Measurements from ENCODE around the gene GOSR1.
"Not testable (repeated sequence)": the region's sequence is repeated elsewhere in the genome, so short reads cannot be mapped to it uniquely, and the experiment has no call there.

Gene GOSR1

DNA sequence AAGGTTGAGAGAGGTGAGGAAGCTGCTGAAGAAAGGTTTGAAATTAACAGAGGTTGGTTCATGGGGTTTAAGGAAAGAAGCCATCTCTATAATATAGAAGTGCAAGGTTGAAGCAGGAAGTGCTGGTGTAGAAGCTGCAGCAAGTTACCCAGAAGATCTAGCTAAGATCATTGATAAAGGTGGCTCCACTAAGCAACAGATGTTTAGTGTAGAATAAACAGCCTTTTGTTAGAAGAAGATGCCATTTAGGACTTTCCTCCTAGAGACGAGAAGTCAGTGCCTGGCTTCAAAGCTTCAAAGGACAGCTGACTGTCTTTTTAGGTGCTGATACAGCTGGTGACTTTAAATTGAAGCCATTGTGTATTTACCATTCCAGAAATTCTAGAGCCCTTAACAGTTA is 29.3 kb downstream of the GOSR1 start:
- no peak for DNase-seq

DNA sequence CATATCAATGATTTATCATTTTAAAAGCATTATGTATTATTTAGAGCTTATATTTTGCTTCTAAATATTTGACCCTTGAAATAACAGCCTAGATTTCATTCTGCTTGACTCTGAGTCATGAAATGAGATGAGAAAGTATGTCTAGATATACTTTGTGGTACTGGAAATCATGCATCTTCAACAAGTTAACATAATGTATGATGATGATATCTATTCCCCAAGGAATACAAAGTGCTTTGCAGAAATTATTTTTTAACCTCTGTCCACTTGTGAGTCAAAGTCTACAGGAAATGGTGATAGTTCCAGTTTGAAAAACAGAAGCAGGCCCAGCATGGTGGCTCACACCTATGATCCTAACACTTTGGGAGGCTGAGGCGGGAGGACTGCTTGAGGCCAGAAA is 36.1 kb downstream of the GOSR1 start:
- no peak for DNase-seq

DNA sequence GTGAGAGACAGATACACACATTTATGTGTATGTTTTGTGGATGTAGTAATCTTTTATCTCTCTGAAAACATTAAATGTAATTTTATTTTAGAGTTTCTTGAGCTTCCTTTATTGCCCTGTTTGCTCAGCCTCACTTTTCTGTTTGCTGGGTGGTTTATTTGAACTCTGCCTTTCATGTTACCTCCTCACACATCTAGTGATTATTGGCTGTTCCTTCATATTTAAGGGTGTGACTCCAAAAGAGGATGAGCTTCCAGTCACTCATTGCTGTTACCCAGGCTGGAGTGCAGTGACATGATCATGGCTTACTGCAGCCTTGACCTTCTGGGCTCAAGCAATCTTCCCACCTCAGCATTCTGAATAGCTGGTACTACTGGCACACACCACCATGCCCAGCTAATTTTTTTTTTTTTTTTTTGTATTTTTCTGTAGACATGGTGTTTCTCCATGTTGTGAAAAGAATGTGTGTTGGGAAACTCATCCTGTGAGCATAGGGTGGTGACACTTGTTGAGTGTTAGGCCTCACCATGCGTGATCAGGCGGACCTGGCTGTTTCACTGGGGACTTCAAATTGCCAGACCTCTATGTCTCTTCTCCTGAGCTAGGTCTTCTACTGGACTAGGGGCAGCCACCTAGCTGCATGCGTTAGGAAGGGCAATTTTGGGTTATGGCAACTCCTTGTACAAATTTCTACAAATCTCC is 37.8 kb downstream of the GOSR1 start:
- no peak for DNase-seq

DNA sequence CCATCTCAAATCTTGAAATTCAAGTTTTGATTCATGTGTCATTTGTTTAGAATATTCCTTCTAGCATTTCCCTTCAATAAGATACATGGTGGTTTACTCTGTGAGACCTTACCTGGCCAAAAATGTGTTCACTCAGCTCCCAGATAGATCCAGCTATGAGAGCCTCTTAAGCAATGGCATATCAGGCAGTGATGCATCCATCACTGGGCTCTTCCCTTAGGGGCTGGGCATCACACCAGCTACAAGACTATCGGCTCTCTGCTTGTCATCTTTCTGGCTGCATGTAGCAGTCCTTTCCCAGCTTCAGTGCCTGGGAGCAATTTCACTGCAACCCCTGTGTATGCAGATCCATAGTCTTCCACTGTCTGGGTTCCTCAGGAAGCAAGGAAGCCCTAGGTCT is 40.6 kb downstream of the GOSR1 start:
- DNase-seq = no peak

DNA sequence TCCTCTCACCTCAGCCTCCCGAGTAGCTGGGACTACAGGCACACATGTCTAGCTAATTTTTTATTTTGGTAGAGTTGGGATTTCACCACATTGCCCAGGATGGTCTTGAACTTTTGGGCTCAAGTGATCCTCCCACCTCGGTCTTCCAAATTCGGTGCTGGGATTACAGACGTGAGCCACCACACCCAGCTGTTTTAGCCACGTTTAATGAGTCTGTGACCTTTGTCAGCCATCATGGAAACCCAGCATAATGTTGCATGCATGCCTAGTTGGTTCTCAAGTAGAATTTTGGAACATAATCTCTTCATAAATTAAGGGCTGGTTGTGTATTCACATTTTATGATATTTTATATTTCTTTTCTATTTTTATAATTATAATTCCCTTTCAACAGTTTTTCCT is 42.0 kb downstream of the GOSR1 start:
- no peak for DNase-seq

DNA sequence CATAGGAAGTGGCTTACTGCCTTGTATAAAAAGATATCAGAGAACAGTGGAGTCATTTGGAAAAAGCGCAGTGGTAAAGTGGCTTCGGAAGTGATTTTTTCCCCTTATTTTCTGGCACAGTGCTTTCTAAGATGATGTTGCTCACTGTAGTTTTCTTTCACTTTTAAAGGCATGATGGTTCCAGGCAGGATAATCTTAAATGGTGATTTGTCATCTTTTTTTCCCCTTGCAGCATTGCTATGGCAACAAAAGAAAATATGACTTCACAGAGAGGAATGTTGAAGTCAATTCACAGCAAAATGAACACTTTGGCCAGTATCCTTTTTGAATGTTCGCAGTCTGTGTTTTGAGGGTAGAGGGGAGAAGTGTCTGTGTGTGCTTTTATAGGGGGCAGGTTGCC is 42.5 kb downstream of the GOSR1 start:
- DNase-seq = no peak

DNA sequence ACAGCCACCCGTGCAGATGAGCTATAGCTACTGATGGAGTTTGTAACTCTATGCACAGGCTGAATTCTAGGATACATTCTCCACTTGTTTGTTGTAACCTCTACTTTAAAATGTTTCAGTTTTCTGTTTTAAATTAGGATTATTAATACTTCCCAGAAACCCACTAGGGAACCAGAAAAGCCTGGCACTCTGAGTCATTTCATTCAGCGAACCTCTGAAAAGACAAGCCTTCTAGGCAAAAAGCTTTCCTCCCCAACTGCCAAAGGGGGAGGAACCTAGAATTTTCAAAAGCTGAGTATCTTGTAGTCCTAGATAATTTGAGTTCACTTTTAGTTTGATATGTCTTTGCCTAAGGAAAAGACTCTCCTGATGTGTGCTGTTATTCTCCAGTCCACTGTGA is 43.2 kb downstream of the GOSR1 start:
- DNase-seq = no peak

DNA sequence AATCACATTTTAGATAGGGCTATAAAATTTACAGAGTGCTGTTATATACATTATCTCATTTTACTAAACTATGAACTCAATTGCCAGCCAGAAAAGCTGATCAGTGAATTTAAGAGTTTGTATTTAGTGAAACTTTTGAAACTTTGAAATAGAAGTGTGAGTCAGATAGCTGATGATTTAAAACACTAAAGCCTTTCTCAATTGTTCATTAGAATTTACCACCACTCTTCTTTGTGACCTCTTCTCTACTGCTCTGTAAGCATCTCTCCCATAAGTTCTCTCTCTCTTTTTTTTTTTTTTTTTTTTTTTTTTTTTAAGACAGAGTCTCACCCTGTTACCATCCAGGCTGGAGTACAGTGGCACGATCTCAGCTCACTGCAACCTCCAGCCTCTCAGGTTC is 43.7 kb downstream of the GOSR1 start:
- DNase-seq = no peak

DNA sequence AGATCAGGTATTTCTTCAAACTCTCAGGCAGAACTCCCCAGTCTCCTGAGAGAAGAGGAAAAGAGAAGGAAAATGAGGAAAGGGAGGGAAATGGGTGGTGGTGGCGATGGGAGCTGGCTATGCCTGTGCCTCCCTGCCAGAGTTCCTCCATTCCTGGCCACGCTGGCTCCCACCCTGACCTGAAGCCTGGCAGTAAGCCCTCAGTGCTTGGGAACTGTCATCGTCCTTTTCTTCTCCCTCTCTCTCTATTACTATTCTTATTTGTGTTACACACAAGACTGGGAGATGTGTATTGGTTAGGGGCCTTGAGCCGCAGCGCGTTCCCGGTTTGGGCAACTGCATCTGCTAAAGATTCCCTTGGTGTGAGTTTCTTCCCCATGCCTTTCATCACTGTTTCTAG is 44.6 kb downstream of the GOSR1 start:
- DNase-seq = no peak

DNA sequence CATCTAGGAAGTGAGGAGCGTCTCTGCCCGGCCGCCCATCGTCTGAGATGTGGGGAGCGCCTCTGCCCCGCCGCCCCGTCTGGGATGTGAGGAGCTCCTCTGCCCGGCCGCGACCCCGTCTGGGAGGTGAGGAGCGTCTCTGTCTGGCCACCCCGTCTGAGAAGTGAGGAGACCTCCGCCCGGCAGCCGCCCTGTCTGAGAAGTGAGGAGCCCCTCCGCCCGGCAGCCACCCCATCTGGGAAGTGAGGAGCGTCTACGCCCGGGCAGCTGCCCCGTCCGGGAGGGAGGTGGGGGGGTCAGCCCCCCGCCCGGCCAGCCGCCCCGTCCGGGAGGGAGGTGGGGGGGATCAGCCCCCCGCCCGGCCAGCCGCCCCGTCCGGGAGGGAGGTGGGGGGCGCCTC is 46.0 kb downstream of the GOSR1 start:
- DNase-seq = not testable (repeated sequence)

DNA sequence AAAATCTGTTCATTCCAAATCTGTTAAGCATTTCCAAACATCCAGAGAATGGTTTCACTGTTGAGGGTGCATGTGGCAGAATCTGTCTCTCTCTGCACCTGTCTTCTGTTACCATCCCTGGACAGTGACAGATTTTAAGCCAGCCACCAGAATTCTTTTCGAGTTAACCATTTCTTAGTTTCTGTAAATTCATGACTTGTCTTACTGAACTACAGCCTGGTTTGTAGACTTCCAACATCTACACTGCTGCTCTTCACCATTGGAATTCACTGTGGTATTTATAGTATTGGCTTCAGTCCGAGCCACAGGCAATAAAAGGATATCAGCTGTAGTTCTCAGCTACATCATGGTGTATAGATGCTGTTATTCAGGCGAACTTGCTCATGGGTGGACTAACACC is 47.6 kb downstream of the GOSR1 start:
- DNase-seq = no peak

DNA sequence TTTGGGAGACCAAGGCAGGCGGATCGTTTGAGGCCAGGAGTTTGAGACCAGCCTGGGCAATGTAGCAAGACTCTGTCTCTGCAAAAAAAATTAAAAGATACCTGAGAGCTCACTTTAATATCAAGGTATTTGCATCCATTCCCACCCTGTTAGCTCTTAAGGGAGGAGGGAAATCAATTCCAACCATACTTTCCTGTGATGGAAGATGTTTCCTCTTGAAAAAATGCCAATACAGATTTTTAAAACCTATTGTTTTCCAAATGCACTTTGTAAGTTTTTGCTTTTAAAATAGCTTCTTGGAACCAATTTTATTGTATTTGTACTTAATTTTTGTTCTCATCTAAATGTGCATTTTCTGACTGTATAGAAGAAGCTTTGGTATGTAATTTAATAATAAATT is 49.2 kb downstream of the GOSR1 start:
- no peak for DNase-seq

DNA sequence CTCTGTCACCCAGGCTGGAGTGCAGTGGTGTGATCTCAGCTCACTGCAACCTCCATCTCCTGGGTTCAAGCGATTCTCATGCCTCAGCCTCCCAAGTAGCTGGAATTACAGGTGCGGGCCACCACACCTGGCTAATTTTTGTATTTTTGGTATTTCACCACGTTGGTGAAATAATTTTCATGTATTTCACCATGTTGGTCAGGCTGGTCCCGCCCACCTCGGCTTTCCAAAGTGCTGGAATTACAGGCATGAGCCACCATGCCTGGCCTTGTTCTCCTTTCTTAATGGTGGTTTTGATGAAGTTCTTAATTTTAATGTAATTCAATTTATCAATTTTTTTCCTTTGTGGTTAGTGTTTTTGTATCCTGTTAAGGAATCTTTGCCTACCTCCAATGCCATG is 51.5 kb downstream of the GOSR1 start:
- not testable (repeated sequence) for DNase-seq

DNA sequence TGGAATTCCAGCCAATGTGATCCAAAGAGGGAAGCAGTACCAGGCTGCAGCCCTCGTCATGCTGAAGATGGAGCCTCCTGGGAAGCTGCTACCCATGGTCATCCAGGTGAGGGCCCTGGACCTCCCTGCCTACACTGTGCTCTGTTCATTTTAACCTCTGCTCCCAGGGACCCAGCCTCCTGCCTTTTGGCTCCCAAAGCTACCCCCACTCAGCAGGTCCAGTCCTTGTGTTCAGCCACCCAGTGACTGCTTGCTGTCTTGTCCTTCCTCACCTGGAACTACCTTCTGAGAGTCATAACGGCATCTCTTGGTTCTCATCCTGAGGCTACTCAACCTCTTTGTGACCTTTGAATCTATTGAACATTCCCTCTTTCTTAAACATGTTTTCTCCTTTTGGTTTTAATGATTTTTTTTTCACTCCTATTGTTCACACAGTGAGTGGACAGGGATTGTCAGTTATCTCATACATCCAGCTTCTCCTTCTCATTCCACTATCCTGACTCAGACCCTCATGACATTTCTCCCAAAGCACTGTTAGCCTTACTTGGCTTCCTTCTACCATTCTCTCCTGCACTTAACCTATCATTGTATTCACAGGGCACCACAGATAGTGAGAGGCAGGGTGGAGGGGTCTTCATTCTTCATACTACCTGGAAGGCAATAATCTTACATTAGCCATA is 53.3 kb downstream of the GOSR1 start:
- DNase-seq = no peak

DNA sequence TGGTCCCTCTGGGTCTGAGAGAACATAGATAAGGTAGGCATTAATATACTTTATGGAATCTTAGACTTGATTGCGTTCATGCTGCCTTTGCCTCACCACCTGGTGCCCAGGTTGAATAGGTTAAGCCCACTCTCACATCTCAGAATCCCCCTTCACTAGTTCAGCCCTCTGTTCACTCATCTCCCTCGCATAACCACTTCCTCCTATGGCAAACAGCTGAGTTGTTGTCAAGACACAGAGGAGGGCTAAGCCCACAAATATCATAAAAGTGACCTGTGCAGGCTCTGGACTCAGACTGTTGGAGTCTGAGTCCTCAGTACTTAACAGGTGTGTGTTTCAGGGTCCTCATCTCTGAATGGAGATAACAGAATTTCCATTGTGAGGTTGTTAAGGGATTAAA is 55.7 kb downstream of the GOSR1 start:
- DNase-seq = no peak

DNA sequence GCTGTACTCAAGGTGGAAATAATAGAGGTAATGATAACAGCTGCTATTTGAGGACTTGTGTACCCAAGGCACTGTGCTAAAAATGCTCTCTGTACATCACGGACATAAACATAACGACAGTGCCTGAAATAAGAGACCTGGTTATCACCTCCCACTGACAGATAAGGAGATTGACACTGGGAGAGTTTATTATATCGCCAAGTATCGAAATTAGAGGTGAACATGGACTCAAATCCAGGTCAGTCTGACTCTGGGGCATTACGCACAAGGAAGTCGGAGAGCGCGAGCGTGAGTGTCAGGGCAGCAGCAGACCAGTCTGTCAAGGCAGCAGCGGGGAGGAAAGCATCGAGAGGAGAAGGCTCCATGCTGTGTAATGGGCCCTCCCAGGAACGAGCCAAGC is 57.1 kb downstream of the GOSR1 start:
- no peak for DNase-seq

DNA sequence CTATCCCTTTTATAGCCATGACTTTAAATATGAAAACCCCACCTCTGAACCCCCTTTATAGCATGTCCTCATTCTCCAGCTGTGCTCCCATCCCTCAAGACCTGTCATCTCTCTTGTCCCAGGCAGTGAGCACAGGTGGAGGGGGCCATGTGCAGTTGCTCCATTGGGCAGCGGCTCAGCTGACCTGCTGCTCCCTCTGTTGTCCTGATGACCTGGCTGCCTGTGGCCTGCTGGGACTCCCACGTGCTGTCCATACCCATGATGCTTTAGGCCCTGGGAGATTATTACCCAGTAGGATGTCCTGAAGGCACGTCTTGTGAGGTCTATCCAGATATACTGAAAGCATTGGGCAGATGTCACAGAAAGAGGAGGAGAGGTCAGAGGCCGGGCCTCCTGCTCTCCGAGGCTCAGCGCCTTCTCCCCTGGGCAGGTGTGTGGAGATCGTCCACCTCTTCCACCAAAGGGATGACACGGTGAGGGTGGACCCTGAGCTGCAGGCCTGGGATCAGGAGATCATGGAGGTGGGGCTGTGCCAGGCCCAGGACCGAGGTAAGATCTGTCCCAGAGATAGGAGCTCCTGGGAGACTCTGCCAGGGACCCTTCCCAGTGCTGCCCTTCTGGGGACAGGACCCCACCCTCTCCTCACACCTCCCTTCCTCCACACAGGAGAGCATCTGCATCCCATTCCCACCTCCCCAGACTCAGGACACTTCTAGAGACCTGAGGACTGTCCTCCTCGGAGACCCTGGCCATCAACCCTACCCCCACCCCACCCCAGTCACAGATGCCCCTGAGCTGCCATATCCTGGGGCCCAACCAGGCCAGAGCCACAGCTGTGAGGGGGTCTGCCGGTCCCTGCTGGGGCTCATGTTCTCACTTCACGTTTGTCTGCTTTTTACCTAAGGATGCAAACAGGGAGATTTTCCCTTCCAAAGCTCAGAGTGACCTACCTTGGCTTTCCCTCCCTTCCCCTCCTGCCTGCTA is 58.0 kb downstream of the GOSR1 start:
- DNase-seq = no peak

DNA sequence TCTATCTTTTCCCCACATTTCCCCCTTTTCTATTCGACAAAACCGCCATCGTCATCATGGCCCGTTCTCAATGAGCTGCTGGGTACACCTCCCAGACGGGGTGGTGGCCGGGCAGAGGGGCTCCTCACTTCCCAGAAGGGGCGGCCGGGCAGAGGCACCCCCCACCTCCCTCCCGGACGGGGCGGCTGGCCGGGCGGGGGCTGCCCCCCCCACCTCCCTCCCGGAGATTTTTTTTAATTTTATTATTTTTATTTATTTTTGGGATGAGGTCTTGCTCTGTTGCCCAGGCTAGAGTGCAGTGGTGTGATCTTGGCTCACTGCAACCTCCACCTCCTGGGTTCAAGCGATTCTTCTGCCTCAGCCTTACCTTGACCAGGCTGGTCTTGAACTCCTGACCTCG is 59.6 kb downstream of the GOSR1 start:
- not testable (repeated sequence) for DNase-seq

DNA sequence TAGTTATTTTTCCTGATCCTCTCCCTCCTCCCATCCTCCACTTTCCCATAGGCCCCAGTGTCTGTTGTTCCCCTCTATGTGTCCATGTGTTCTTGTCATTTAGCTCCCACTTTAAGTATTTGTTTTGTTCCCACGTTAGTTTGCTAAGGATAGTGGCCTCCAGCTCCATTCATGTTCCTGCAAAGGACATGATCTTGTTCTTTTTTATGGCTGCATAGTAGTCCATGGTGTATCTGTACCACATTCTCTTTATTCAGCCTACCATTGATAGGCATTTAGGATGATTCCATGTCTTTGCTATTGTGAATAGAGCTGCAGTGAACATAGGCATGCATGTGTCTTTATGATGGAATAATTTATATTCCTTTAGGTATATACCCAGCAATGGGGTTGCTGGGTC is 60.5 kb downstream of the GOSR1 start:
- not testable (repeated sequence) for DNase-seq

DNA sequence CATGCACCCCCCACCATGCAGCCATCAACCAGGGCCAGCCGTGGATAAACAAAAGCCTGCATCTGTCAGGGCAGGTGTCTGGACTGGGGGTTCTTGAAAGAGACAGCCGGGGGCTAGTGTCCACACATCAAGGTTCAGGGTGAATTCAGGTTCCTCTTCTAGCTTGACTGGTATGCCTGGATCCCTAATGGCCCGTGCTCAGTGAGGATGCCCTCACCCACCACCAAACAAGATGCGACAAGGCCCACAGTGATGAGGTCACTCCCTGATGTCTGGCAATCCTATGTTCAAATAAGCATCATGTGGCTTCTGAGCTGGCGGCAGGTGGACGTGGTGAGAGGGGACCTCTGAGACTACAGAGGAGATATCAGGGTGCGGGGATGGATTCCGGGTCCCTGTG is 64.6 kb downstream of the GOSR1 start:
- no peak for DNase-seq

DNA sequence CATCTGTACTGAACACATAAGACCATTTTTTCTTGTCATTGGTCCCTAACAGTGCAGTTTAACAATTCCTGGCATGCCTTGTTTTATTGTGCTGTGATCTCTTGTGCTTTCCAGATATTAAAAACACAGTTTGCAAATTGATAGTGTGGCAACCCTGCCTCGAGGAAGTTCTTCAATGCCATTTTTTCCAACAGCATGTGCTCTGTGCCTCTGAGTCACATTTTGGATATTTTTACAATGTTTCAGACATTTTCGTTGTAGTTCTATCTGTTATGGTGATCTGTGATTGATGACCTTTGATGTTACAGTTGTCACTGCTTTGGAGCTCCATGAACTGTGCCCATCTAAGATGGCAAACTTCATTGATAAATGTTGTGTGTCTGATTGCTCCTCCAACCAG is 66.2 kb downstream of the GOSR1 start:
- DNase-seq = no peak

DNA sequence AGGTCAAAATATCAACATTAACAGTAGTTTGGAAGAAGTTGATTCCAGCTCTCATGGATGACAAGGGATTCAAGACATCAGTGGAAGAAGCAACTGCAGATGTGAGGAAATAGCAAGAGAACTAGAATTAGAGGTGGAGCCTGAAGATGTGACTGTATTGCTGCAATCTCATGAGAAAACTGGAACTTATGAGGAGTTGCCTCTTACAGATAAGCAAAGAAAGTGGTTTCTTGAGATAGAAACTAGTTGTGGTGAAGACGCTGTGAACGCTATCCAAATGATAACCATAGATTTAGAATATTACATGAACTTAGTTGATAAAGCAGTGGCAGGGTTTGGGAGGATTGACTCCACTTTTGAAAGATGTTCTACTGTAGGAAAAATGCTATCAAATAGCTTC is 67.8 kb downstream of the GOSR1 start:
- no peak for DNase-seq

DNA sequence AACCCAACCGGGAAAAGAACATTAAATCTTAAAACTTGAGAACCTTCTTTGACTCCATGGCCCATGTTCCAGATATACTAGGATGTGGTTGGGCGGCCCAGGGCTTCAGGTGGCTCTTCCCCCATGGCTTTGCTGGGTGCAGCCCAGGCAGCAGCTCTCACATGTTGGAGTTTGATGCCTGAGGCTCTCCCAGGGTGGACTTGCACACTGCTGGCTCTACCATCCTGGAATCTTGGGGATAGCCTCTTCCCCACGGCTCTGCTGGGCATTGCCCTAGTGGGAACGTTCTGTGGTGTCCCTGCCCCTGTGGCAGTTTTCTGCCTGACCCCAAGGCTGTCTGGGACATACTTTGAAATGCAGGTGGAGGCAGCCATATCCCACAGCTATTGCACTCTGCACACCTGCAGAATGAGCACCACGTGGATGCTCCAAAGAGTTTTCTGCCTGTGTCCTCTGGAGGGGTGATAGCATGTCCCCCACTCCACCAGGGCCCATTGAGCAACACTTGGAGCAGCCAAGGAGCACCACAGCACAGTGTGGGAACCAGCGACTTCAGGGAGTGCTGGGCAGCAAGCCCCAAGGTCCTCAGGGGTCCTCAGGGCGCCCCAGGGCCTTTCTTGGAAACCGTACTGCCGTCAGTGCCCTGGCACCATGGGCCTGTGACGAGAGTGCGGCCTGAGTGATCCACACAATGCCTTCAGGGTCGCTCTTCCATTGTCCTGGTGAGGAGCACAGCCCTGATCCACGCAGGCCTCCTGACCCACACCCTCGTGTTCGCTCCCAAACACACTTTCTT is 70.8 kb downstream of the GOSR1 start:
- DNase-seq = no peak

All from stimulated activated CD4-positive, alpha-beta T cell treated with anti-CD3 and anti-CD28 coated beads, Interleukin-4, amount 100 ng/mL, for 4 hours (primary cell).